Activated T-helper 9 cell treated with anti-CD3 and anti-CD28 coated beads, Interleukin-2, amount 50 U/mL, for 16 hours (primary cell): ENCODE results near the gene FGFR3.

Source experiments
- DNase-seq: peaks from one replicate; pipeline ENCODE4 v3.0.0-alpha.2; 2020; ENCODE audit warnings: low read depth

Gene FGFR3

DNA sequence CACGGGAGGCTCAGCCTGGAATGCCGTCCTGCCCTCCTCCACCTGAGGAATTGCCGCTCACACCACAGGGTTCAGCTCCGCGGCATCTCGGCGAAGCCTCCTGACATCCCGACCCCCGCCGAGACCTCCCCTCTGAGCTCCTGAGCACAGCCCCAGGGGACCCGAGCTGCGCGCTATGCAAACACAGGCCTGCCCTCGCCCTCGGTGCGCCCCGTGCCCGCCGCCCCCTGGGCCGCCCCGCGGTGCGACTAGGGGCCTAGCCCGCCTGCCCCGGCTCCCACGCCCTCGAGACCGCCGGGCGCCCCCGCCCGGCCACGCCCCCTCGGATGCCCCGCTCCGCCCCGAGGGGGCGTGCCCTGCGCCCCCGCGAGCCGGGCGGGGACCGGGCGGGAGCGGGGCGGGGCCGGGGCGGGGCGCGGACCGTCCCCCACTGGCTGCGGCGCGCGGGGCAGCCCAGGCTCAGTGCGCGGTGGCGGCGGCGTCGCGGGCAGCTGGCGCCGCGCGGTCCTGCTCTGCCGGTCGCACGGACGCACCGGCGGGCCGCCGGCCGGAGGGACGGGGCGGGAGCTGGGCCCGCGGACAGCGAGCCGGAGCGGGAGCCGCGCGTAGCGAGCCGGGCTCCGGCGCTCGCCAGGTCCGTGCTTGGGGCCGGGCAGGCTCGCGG, at the start of gene FGFR3:
FGFR3 (plus strand) TSS at position 462 of the 664 bp plus-strand sequence. CDS start 642 bp downstream, outside the sequence.
- DNase-seq = no peak

DNA sequence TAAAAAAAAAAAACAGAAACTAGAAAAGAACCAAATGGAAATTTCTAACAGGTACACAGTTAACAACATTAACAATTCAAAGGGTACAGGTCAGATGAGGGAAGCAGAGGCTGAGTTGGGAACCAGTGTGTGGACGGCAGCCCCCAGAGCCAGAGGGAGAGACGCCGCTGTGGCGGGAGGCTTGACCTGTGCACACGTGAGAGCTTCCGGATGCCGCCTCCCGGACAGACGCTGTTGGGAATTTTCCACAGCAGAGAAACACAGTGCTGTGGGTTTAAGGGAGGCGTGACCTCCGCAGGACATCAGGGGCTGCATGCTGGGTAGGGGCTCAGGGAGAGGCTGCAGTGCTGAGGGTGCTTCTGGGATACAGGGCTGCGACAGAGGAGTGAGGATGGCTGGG, 49.5 kb upstream of the FGFR3 start:
- DNase-seq = no peak

DNA sequence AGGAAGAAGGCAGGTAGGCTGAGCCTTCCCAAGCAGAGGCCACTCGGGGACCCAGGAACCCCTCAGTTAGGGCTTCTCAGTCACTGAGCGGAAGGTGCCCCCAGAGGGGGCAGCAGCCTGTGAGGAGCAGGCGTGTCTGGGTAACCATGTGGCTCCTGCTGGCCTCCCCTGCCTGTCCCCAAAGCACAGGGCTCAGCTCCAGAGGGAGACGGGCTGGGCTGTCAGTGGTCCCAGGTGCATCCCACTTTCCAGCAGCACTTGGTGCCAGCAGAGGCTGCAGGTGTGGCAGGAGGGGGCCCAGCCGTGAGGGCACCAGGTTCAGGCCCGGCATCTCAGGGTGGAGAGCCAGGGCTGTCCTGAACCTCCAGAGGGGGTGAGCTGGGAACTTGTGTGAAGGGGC, 49.1 kb upstream of the FGFR3 start:
- DNase-seq = no peak

DNA sequence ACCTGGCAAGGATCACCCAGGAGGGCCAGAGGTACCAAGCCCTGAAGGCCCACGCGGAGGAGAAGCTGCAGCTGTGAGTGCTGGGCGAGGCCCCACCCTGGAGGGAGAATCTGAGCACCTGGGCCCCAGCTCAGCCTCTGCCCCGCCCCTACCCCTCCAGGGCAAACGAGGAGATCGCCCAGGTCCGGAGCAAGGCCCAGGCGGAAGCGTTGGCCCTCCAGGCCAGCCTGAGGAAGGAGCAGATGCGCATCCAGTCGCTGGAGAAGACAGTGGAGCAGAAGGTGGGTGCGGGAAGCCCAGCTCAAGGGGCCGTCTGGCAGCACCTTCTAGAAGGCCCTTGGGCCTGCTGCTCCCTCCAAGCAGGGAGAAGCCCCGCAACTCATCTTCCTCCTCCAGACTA, 48.5 kb upstream of the FGFR3 start:
- no peak for DNase-seq

DNA sequence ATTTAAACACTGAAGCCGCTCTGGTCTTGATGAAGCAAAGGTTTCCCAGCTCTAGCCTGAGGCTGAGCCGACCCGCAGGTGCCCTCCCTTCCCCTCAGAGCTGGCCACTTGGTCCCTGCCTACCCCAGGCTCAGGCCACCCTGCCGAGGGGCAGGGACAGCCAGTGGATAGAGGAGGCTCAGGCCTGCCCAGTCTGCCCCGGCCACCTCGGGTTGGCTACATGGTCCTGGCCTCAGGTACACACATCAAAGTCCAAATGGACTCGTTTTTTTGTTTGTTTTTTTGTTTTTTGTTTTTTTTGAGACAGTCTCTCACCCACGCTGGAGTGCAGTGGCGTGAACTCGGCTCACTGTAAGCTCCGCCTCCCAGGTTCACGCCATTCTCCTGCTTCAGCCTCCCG, 47.9 kb upstream of the FGFR3 start:
- DNase-seq = no peak

DNA sequence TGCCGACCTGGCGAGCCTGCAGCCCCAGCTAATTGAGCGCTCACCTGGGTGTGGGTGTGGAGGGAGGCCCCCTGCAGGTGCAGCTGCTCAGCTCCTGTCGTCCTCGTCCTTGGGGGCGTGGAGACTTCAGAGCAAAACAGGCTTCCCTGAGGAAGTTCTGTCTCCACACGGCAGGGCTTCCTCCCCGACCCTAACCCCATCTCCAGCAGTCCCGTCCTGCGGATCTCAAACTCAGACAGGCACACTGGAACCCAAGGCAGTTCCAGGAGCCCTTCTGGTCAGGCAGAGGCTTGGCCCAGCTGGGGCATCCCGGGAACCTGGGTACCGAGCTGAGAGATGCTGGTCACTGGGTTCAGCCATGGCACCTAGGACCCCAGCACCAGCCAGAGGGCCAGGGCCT, 47.4 kb upstream of the FGFR3 start:
- no peak for DNase-seq

DNA sequence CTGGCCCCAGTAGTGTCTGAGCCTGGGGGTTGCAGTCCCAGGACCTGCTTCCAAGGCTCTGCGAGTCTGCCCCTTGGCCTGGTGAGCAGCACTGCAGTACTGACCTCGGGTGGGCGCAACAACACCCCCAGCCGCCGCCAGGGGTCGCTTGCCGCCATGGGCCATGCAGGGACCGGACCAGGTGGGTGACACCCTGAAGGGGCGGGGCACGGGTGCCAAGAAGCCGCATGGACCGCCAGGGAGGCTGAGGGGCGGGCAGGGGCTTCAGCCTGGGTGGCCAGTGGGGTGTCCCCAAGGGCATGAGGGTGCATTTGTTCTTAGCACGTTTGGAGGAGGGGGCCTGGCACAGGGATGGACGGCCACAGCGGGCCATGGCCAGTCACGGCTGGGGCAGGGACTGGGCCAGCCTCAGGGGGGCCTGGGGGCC, 46.8 kb upstream of the FGFR3 start:
- DNase-seq = peak; percentile 64

DNA sequence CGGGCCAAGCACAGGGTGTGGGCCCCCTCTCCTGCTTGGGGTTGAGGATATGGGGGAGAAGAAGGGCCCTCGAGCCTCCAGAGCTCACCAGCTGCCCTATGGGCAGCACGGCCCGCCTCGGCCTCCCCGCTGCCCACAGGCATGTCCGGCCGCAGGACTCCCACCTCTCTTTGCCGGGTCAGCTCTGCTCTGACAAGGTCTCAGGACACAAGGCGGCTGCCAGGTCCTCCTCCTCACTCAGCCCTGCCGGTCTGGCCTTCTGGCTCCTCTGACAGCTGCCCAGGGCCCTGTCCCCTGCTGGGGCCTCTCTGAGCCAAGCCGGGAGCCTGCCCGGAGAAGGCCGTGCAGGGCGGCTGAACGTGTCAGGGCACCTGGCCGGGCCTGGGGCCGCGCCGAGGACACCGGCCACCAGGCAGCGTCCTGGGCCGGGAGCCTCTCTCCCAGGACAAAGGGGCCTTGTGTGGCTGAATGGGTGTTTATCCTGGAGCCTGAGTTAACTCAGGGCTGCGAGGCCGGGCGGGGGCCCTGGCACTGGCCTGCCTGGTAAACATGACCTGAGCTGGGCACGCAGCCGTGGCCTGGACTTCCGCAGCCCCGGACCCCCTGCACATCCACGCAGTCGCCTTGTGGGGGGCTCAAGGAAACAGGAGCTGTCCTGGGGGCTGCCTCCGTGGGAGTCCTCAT, 46.0 kb upstream of the FGFR3 start:
- DNase-seq = no peak

DNA sequence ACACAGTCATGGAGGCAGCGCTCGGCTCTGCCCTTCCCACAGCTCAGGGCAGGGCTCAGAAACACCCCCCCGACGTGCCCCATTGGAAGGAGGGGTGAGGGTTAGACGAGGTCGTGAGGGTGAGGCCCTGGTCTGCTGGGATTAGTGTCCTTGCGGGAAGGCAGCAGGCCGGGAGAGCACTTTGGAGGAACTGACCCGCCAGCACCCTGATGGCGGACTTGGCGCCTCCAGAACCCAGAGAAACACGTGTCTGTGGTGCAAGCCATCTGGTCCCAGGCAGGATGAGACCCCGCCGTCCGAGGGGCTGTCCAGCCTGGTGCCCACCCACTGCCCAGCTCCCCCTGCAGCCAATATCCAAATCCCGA, 45.5 kb upstream of the FGFR3 start:
- DNase-seq = no peak

DNA sequence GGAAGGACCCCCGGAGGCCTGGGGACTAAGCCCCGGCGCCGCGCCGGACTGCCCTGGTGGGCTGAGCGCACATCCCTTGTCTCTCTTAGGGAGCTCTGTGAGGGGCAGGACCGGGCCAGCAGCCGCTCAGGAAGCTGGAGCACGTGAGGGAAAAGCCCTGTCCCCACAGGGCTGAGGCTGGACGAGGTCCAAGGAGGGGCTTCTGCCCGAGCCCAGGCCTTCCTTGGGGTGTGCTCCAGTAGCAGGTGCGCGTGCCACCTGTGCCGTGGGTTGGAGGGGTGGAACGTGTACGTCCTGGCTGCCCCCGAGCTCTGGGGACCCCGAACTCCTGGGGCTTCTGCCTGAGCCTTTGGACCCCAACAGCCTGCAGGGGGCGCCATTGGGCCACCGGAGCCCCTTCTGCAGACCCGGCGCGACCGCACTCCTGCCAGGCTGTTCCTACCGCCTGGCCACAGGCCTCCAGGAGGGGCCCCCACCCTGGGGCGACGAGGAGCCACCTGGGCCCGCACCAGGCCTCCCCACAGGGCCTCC, 44.6 kb upstream of the FGFR3 start:
- DNase-seq = peak; percentile 67

DNA sequence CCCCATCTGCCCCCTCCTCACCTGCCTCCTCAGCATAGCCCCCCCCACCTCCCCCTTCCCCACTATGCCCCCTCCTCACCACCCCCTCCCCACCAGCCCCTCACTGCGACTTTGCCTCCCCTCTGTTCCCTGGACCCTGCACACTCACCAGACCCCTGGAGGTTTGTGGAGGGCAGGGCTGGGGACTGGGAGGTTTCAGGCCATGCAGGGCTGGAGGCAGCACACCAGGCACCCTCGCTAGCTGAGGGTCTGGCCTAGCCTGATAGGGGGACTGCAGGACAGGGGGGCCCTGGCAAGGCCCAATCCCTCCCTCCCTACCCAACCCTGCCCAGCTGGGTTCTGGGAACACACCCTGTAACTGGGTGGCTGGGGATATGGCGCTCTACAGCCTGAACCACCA, 43.7 kb upstream of the FGFR3 start:
- DNase-seq = no peak

DNA sequence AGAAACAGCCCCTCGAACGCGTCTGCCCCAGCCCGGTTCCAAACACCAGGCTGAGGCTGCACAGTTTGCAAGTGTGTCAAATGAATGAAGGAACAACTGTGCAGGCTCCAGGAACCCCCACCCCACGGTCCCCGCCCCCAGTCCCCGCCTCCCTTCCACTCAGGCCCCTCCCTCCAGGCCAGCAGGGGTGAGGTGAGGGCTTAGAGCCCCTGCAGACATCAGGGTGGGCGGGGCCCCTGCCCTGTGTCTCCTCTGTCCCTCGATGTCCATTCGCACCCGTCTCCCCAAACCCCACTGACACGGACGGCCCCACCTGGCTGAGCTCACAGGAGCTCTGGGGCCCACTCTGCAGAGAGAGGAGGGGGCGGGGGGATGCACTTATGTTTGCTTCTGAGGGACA, 43.3 kb upstream of the FGFR3 start:
- no peak for DNase-seq

DNA sequence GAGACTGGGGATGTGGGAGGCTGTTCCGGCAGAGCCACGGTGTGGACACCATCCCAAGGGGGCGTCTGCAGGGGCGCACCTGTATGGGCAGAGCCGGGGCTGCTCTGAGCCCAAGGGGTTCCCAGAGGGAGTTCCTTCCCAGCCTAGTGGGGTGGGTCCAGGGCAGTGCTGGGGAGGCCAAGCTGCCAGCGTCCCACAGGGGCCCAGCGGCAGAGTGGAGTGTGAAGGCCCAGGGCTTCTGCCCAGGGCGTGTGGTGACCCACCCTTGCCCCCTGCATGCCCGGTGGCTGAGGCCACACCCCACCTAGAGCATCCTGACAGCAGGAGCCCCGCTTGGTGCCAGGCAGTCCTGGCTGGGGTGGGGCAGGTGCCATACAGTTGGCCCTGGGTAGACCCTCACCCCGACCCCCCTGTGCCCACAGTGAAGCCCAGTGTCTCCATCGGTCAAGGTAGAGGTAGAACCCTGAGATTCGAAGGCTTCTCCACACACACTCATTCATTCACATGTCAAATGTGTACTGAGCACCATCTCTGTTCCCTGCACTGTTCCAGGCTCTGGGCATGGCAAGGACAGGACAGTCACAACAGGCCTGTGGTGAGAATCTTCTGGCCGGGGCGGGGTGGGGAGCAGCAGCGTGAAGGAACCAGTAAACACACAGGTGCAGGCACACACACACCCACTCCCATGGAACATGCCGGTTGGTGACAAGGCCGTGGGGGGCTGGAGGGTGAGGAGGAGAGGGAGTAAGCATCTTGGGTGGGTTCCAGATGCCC, 42.5 kb upstream of the FGFR3 start:
- DNase-seq = no peak

DNA sequence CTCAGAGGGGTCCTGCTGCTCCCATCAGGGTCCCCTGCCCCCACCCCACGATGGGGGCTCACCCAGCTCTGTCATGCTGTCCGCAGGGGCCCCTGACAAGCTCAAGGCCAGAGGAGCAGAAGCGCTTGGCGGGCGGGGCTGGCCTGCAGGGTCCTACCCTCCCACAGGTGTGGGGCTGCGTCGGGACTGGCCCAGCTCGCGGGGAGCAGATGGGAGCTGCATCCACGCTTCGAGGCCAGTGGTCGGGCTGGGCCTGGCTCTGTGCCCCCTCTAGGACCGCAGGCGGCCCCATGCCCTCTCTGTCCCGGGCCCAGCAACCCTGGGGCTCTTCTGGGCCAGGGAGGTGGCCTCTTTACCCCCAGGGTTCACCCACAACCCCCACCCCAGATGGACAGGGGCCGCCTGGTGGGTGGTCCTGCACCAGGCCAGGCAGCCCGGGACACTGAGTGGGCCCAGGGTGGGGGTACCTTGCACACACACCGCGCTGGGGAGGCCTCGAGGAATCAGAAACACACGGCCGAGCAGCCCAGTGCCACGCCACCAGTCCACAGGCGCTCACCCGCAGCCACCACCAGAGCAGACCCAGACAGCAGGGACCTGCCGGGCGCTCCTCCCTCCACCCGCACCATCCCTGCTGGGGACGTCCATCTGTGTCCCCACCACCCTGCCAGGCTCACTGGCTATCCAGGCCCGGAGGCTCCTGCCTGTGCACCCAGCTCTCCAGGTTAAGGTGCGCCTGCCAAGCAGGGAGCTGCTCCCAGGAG, 41.8 kb upstream of the FGFR3 start:
- DNase-seq = no peak

DNA sequence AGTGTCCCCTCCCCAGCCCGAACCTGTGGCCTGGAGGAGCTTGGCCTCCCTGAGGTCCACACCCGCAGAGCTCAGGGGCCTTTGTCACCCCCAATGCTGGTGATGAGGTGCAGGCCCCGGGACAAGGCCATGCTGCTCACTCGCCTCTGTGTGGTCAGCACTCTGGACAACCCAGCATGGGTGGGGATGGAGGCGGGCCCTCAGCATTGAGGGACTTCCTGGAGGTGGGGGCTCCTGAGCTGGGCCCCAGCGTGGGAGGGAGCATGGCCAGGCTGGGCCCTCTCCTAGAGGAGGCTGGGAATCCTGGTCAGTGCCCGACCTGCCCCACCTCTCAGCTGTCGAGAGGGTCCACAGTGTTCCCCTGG, 41.2 kb upstream of the FGFR3 start:
- DNase-seq = no peak

DNA sequence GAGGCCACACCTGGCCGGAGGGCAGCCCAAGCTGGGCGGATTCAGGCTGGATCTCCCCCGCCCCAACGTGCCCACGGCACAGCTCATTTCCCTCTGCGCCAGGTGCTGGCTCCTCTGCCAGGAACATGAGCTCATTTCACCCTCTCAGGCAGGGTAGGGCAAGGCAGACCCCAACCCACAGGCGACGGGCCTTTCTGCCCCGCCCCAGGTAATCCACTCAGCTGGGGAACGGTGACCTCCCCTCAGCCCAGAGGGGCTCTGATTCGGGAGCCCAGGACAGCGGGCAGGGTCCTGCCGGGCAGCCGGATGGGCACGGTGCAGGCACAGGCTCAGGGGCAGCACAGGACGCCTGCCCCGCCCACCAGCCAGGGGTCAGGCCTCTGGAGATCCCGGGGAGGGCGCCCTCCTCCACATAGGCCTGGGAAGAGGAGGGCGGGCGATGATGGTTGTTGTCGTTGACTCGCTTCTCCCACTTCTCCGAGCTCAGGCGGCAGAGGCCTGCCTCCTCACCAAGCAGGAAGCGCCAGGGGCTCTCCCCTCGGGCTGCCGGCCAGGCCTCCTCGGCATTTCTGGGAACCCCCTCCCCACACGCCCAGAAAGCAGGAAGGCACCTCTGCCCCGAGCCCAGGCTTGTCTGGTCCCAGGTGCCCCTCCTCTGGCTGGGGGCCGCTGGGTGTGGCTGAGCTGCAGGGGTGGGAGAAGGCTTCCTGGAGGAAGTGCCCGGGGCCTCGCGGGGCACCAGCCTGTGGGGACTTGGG, 40.6 kb upstream of the FGFR3 start:
- DNase-seq = no peak

DNA sequence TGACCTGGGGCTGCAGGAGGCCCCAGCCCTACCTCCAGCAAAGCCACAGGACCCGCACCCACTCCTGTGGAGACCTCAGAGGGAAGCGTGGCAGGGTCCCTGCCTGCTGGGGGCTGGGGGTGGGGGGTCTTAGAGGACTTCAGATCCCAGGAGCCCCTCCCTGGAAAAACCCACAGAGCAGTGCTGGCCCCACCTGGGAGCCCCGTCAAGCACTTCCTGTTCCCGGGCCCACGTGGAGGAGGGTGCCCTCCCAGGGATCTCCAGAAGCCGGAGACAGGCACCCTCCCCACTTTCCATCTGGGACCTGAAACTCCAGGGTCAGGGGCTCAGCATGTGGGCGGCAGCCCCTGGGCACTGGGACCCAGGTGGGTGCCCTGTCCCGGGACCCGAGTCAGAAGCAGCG, 39.8 kb upstream of the FGFR3 start:
- no peak for DNase-seq

DNA sequence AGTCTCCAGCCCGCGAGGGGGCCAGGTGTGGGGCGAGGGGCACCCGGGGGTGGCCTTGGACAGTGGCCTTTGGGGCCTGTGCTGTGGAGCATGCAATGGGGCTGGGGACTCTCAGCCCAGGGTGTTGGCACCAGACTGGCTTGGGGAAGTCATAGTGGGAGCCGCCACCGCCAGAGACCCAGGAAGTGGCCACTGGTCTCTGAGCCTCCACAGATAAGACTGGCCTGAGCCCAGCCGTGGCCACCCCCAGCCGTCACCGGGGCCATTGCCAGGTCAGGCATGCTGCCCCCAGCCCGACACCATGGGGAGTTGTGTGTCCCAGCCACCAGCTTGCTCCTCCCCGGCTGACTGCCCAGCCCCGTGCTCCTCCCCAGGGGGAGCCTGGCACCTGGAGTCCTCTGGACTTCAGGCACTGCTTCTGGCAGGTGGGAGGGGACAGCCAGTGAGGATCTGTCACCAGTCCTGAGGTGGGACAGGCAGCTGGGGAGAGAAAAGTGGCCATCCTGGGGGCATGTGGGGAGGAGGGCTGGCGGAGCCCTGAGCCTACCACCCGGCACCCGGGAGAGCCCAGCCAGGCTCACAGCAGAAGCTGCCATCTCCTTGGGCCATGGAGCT, 39.3 kb upstream of the FGFR3 start:
- DNase-seq = no peak

DNA sequence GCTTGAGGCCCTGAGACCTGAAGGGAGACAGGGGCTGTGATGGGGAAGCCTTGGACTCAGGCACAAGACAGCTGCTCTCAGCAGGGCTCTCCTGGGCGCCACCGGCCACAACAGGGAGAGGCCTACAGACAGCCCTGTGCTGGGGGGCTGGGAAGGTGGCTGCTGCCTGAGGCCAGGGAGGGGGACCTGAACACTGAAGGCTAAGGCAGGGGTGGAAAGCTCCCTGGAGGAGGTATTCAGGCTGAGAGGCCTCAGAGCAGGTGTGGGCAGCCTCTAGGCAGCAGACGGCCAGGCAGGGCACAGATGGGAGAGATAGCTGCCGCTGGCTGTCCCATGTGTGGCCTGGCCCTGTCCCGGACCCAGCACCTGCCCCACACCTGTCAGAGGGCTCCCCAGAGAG, 38.8 kb upstream of the FGFR3 start:
- no peak for DNase-seq

DNA sequence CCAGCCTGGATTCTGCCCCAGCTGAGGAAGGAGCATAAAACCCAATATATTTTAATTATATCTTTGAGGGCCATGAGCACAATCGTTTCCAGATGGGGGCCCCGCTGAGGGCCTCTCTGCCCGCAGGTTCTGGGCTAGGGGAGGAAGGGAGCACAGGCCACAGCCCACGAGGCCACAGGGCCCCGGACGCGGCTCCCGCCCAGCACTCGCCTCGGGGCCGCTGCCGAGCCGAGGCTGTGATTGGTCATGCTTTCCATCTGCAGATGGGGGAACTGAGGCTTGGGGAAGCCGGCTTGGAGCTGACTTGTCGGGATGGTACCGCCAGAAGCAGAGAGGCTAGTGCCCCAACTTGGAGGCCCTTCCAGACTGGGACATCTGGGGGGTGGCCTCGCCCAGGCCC, 37.8 kb upstream of the FGFR3 start:
- no peak for DNase-seq

DNA sequence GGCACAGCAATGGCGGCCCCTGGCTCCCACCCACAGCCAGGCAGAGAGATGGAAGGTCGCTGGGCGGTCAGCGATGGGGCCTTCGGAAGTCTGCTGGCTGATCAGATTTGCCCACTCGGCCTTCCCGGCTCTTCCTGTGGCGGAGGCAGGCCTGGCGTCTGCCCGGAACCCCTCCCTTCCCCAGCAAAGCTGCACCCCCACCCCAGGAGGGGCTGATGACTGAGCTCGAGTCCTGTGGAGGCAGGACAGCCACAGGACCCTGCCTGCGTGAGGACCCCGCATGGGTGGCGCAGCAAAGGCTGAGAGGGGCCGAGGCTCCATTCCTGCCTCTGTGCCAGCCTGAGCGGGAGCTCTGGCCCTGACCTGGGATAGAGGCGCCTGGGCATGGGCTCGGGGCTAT, 37.0 kb upstream of the FGFR3 start:
- no peak for DNase-seq
